Lower leg skin (tissue), 4 donors: ENCODE data around the gene MOK. TPM values are rescaled to one million over a fixed set of nuclear protein-coding genes. Genes with fewer than 3 reads are reported as not detected.

Experiments
- DNase-seq, 2 donors: peaks; one replicate each; pipeline ENCODE4 v3.0.0-alpha.2; 2019; ENCODE audit warnings: low spot score in 2 of 2
- H3K4me3 ChIP-seq: fragments of 200-600 bp; sonication (generic); 2 replicates; pipeline ENCODE4 v1.5.1; 2017; ENCODE audit warnings: mild to moderate bottlenecking, low read depth; ENCODE audit not compliant: poor library complexity, severe bottlenecking
- CTCF ChIP-seq, 3 donors: fragments of 450-650 bp; IDR thresholded peaks; one replicate each; pipeline ENCODE4 v1.5.1; 2016; ENCODE audit warnings: antibody characterized with exemption in 3 of 3, mild to moderate bottlenecking in 3 of 3, moderate library complexity in 2 of 3
- POLR2A ChIP-seq, 2 donors: fragments of 450-650 bp; IDR thresholded peaks; one replicate each; pipeline ENCODE4 v1.6.1; 2016 to 2017; ENCODE audit warnings: antibody characterized with exemption in 2 of 2, mild to moderate bottlenecking in 1 of 2, moderate library complexity in 1 of 2
- WGBS, 2 donors: methylation state at CpG; one replicate each; pipeline ENCODE4 v1.1.5; 2018; 5-methylcytosine and 5-hydroxymethylcytosine counted together
- intact Hi-C: fragments of 100-400 bp; cut with DNase I; formaldehyde crosslinking; loops from one replicate; pipeline ENCODE4 v1.15.0; 2023; ENCODE audit warnings: low total_unique reads
- total RNA-seq, 4 donors: library from RNA; depleted of rRNA; stranded (reverse); fragments of >200 nt; gene quantifications; one replicate each; pipeline ENCODE4 v1.1.0, GENCODE V29; 2016

The MOK gene
- total RNA-seq, 4 donors from 2014 or later = 2.1 to 12.2 (median 7.8) TPM

- intact Hi-C loops = no loop called here
- no peak overlapping the region for H3K4me3 ChIP-seq
- no peak for TF ChIP-seq POLR2A (IDR thresholded peaks at IDR 0.05)
- TF ChIP-seq CTCF (IDR thresholded peaks at IDR 0.05) = no peak
- 95 to 97% methylated on average over 4 of the region's 4 CpGs for WGBS, 2 donors
- DNase-seq = no peak
Observed at GRCh38 chr14:102346645-102347044, 41.7 kb upstream of the MOK start.

- DNase-seq = no peak
- H3K4me3 ChIP-seq = no peak overlapping the region
- 72 to 74% methylated on average over 3 of the region's 3 CpGs for WGBS, 2 donors
- intact Hi-C loops = no loop called here
- TF ChIP-seq CTCF (IDR thresholded peaks at IDR 0.05) = no peak
- no peak for TF ChIP-seq POLR2A (IDR thresholded peaks at IDR 0.05)
Observed at GRCh38 chr14:102345232-102345631, 40.3 kb upstream of the MOK start.

GRCh38 chr14:102344485-102344884, 39.5 kb upstream of the MOK start:
- no peak for TF ChIP-seq CTCF (IDR thresholded peaks at IDR 0.05)
- TF ChIP-seq POLR2A (IDR thresholded peaks at IDR 0.05) = no peak
- no peak overlapping the region for H3K4me3 ChIP-seq
- WGBS, 2 donors = 82 to 84% methylated on average over 5 of the region's 5 CpGs

GRCh38 chr14:102344084-102344483, 39.1 kb upstream of the MOK start:
- no peak for DNase-seq
- no peak overlapping the region for H3K4me3 ChIP-seq
- intact Hi-C loops = no loop called here
- TF ChIP-seq CTCF (IDR thresholded peaks at IDR 0.05) (no peak), POLR2A (IDR thresholded peaks at IDR 0.05) (no peak)
- WGBS, 2 donors = 91 to 94% methylated on average over 6 to 7 of the region's 7 CpGs

More at GRCh38 chr14:102344485-102344884, 39.5 kb upstream of the MOK start:
- no peak for DNase-seq
- intact Hi-C loops = no loop called here

- no peak overlapping the region for H3K4me3 ChIP-seq
- no peak for TF ChIP-seq CTCF (IDR thresholded peaks at IDR 0.05)
- TF ChIP-seq POLR2A (IDR thresholded peaks at IDR 0.05) = no peak
- intact Hi-C loops = no loop called here
- DNase-seq = no peak
- WGBS, 2 donors = 90 to 92% methylated on average over 5 of the region's 5 CpGs
Observed at GRCh38 chr14:102342238-102342637, 37.3 kb upstream of the MOK start.

- DNase-seq = no peak
- TF ChIP-seq POLR2A (IDR thresholded peaks at IDR 0.05) = no peak
- TF ChIP-seq CTCF (IDR thresholded peaks at IDR 0.05) = no peak
- intact Hi-C loops = no loop called here
- WGBS, 2 donors = 91 to 92% methylated on average over 4 to 7 of the region's 8 CpGs
- H3K4me3 ChIP-seq = no peak overlapping the region
Observed at GRCh38 chr14:102341566-102341965, 36.6 kb upstream of the MOK start.
